Stimulated activated CD4-positive, alpha-beta T cell treated with anti-CD3 and anti-CD28 coated beads, Interleukin-4, amount 100 ng/mL, for 4 hours (primary cell): Measurements from ENCODE around the gene GPD1.

Experiments used
- DNase-seq, 2 experiments: peaks; one replicate each; pipeline ENCODE4 v3.0.0-alpha.2; 2020

GPD1 gene

DNA sequence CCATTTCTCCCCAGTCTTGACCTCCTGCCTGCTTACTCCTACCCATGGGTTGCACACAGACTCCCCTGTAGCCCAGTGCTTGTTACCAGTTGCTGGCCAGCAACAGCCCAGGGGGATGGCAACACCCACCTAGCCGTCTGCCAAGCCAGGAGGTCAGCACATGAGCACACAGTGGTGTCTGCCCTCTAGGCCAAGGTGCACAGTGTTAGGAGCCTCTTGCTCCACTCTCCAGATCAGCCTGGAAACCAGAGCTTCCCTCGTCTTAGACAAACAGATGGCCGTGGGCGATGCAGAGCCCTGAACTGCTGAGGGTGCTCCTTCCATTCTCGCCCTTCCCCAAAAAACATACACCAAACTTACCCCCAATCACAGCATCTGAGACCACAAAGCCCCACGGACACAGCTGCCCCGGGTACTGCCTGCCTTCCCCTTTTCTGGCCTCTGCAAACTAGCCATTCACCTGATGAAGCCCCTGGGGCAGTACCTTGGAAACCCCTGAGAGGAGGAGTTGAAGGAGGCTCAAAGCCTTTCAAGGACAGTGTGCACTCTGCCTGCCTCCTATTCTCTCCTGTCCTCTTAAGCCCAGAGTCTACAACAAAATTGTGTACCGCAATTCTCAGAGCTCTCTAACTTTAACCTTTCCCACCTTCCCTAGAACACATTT is 1.0 kb upstream of the GPD1 start:
- no peak for DNase-seq

DNA sequence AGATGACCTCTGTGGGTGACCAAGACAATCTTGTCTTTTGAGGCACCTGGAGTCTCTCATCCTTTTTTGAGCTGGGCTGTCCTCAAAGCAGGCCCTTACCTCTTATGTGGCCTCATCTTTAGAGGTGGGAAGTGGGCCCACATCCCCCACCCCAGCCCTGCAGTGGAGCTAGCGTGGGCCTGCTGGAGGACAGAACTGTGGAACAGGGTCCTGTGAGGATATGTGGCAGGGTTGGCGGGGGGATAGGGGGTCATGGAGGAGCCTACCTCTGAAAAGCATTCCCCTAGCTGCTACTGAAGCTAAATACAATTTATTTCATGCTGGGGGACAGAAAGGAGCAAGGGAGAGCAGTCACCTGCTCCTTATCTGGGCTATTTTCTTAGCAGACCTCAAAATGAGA is 457 bp upstream of the GPD1 start:
- no peak for DNase-seq

DNA sequence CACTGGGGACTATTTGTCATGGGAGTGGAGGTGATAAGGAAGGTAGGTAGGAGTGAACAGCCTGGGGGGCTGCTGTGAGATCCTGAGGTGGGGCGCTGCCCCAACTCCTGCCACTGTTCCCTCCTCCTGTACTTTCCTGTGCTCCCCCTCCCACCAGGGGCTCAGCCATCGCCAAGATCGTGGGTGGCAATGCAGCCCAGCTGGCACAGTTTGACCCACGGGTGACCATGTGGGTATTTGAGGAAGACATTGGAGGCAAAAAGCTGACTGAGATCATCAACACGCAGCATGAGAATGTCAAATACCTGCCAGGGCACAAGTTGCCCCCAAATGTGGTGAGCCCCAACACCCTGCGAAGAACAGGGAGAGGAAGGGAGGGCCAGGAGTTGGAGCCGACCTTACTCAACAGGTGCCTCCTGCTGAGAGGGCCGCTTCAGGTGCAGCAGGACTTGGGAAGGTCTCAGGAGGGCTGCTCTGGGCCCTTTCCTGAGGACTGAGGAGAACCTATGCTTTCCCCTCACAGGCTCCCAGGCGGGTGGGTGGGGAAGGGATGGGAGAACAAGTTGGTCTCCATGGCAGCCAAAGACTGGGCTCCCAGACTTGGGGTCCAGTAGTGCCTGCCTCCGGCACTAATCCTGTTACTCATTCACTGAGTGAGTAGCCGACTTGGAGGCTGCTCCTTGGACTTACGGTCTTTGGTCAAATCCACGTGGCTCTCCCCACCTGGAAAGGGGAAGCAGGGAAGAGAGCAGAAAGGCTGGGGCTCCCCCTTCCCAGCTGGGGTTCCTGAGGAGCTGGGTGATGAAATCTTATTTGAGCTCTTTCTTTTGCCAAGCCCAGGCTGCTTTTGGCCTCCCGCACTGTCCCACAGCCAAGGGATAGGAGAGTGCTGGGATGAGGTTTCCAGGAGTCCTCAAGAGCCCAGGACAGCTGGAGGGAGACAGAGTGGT is 884 bp downstream of the GPD1 start:
- no peak for DNase-seq

DNA sequence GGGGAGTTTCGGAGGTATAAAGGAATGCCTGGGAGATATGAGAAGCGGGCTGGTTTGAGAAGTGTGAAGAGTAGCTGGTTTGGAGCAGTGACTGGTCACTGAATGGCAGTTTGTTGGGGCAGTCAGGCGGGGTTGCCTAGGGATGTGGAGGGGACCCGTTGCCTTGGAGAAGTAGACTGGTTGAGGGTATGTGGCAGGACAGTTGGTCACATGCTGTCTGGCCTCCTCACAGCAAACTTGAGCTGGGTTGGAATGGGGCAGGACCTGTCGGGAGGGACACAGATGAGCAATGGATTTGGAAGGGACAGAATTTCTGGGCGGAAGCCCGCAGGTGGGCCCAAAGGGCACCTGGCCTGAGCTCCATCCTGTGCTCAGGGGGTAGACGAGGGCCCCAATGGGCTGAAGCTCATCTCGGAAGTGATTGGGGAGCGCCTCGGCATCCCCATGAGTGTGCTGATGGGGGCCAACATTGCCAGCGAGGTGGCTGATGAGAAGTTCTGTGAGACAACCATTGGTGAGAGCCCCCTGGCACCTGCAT is 2.2 kb downstream of the GPD1 start:
- no peak for DNase-seq

DNA sequence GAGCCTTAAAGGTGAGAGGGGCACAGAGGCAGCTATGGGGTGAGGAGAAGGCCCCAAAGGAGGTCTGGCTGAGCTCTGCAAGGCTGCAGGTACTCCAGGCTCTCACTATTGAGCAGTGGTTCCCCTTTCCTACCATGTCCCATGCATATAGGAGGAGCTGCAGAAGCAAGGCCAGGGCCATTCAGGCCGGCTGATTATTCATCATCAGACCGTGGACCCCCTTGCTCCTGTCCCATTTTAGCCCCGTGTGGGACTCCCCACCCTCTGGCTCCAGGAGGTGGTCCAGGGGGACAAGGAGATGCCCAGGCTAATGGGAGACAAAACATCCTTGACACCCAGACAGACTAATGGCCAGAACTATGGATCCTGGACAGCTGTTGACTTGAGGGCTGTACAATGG is 3.1 kb downstream of the GPD1 start:
- DNase-seq = no peak

DNA sequence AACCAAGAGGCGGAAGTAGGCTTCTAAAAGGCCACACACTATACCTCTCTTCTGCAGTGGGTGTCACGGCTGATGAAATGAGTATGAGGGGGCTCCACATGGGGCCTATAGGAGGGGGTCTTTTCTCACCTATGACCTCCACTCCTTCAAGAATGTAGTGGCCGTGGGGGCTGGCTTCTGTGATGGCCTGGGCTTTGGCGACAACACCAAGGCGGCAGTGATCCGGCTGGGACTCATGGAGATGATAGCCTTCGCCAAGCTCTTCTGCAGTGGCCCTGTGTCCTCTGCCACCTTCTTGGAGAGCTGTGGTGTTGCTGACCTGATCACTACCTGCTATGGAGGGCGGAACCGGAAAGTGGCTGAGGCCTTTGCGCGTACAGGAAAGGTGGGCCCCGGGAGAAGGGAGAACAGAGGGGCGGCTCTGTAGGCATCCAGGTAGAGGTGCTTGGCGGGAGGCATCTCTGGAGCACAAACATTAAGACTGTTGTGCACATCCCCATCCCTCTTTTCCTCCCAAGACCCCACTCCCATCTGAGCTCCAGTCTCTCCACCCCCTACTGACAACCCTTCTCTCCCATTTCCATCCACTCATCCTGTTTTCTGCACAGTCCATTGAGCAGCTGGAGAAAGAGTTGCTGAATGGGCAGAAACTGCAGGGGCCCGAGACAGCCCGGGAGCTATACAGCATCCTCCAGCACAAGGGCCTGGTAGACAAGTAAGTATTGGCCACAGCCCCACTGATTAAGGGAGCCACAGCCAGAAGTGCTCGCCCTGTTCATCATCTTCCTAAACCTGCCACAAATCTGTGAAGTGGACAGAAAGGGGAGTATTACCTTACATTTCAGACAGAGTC is 3.8 kb downstream of the GPD1 start:
- no peak for DNase-seq

DNA sequence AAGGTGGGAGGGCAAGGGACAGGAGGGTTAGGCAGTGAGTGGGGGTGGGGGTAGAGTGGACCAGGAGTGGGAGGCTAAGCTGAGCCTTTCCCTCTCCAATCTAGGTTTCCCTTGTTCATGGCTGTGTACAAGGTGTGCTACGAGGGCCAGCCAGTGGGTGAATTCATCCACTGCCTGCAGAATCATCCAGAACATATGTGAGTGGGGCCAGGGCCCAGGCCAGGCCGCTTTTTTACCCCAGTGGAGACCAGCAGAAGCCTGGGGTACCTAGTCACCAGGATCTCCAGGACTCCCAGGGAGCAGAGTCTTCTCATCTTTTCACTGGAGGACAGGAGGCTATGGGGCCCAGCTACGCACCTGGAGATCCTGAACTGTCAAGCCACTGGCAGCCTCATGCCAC is 5.5 kb downstream of the GPD1 start:
- no peak for DNase-seq

DNA sequence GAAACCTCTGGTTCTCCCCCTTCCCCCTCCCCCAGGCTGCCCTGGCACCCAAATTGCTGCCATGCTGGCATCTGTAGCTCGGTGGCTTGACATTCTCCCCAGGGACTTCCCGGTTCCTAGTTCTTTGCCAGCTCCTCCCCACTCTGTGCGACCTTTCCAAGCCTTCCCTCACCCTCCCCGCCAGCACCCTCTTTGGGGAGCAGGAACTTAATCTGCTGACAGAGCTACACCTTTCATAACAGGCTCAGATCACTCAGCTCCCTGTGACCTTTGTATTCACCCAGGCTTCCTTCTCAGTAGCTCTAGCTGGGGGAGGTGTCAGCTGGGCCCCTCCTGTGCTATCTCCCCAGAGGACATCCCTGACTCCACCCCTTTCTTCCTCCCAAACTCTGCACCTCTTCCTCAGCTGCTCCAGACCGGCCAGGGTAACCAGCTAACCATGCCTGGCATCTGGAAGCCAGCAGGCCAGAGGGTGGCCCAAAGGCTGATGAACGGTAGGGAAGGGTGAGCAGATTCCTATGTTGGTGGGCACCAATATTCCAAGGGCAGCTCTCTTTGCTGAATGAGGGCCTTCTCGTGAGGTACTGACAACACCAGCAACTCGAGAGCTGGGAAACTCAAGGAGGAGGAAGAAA is 6.4 kb downstream of the GPD1 start:
- DNase-seq = no peak

DNA sequence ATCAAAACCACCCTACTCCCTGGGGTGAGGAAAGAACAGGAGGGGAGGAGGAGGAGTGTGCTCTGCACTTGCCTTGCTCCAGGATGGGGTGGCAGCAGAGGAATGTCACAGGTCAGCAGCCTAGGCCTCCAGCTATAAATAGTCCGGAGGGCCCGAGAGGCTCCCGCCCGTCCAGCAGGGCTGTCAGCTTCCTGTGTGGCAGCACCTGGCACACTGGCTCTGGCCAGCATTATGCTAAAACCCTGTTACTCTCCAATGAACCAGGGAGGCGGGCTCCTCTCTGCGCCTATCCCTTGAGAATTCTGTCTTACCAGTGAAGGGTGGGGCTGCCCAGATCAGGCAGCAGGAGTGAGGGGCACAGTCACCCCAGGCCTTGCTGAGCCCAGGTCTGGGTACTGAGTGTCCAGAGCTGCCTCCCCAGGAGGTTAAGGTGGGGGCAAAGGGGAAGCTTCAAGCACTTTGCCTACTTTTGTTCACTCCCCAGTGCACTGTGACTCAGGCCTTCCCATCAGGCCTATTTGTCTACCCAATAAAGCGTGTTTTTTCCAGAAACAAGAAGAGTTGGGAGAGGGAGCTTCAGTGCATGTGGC is 7.0 kb downstream of the GPD1 start:
- peak in 1 of 2 experiments; percentile 3 for DNase-seq

DNA sequence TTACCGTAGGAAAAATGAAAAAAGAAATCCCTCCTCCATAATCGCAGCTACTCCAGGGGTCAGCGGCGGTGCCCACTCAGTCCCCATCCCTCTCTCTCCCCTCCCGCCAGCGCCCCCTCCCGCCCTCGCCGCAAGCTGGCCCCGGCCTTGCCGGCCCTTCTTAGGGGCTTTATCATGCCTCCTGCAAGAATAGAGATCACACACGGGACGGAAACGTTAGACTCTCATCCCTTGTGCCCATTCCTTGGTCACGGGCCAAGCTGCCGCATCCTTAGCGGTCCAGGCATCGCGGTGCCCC is 7.5 kb downstream of the GPD1 start:
- DNase-seq = no peak

DNA sequence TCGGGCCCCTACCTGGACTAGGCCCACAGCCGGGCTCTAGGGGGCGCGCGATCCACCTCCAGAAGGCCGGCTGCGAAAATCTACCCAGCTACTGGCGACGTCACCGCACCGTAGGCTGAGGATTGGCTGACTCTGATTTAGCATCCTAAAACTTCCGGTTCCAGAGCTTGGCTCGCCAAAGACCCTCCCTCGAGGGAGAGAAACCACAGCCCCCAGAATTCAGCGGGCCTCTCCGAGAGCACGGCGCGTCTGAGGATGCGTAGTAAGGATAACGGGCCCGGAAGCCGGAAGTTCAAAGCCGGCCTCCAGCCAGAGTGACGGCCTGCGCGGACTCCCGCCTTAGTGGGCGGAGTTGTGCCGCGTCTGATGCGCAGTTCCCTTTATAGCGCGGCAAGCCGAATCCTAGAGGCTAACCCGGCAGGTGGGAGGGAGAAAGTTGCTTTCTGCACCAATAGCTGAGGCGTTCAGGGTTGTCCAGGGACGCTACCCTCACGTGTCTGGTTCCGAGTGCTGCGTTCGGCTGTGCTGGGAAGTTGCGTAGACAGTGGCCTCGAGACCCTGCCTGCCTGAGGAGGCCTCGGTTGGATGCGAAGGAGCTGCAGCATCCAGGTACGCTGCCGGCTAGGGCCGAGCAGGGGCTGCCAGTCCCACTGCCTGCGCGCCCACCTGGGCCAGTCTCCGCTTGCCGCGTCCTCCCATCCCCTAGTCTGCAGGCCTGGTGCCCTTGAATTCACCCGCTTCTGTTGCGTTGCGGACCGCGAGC is 8.1 kb downstream of the GPD1 start, which contains the start of gene COX14:
Gene COX14, plus strand, starts transcription at position 544 of the 763 bp plus-strand sequence. CDS start 7,808 bp downstream, outside the sequence.
- DNase-seq = peak; percentile 98 to 99

DNA sequence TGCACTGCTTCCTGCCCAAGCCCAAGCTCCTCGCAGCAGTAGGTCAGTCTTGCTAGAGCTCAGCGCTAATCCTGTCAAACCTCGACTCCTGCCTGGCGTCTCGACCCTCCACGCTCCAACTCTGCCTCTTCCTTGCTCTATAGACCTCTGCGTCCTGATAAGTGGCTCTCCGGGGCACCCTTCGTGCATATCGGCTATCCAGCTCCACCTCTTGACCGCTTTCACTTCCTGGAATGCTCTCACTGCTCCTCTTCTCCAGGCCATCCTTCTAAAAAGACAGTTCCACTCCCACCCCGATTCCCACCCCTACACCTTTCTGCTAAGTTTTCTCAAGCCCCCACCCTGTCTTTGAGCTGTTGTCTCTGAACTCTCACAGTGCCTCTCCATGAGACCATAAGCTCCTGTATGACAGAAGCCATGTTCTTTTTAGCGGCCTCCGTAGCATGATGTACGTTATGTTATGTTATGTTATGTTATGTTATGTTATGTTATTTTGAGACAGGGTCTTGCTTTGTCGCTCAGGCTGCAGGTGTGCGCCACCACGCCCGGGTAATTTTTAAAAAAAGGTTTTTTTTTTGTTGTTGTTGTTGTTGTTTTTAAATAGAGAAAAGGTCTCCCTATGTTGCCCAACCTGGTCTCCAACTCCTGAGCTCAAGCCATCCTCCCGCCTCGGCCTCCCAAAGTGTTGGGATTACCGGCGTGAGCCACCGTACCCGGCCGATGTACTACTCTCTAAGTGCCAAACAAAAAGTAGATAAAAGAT is 8.8 kb downstream of the GPD1 start:
- DNase-seq = no peak

DNA sequence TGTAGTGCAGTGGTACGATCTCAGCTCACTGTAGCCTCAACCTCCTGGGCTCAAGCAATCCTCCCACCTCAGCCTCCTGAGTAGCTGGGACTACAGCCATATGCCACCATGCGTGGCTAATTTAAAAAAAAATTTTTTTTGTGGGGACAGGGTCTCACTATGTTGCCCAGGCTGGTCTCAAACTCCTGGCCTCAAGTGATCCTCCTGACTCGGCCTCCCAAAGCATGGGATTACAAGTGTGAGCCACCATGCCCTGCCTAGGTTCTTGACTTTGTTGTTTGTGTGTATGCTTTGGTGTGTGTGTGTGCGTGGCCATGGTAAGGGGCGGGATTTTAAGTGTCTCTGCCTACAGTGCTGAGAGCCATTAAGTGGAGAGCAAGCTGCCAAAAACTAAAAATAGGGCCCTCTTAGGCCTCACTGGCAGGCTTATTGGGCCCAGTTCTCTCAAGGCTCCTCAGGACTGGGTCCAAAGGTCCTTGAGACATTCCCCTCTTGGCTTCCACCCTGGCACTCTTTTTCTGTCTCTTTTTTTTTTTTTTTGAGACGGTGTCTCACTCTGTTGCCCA is 13.3 kb downstream of the GPD1 start:
- no peak for DNase-seq

DNA sequence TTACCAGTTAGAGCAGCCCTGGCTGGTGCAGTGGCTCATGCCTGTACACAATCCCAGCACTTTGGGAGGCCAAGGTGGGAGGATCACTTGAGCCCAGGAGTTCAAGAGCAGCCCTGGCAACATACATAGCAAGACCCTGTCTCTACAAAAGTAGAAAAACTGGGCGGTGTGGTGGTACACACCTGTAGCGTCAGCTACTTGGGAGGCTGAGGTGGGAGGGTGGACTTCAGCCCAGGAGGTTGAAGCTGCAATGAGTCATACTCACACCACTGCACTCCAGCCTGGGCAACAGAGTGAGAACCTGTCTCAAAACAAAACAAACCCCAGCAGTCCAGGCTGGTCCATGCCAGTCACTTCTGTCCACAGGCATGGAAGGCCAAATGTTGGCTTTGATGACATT is 15.6 kb downstream of the GPD1 start:
- DNase-seq = no peak

DNA sequence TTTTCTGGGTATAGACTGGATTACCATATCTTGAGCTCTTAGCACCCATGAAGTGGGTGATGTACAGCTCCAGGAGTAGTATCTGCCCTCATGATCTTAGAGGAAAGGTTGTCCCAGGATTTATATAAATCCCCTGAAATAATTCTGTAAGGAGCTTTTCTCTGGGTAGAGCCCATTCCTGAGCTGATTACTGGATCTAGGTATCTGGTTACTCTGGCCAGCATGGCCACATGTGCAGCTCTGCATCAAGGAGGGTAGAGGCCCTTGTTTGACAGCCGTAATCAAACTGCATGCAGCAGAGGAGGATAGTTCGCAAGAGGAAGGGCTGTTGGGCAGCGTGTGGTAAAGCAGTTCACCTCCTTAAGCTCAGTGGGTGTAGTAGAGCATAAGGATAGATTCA is 16.7 kb downstream of the GPD1 start:
- DNase-seq = no peak

DNA sequence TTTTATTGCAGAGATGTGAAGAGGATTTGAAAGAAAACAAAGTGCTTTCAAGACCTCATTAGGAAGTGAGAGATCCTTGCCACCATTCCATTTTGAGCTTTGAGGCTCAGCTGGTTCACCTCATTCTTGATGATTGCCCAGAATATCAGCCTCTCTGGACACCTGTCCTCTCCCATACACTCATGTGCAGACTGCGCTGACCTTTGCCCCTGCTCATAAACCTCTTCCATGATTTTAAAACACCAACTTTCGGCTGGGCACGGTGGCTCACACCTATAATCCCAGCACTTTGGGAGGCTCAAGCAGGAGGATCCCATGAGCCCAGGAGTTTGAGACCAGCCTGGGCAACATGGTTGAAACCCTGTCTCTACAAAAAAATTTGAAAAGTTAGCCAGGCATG is 17.1 kb downstream of the GPD1 start:
- DNase-seq = no peak

DNA sequence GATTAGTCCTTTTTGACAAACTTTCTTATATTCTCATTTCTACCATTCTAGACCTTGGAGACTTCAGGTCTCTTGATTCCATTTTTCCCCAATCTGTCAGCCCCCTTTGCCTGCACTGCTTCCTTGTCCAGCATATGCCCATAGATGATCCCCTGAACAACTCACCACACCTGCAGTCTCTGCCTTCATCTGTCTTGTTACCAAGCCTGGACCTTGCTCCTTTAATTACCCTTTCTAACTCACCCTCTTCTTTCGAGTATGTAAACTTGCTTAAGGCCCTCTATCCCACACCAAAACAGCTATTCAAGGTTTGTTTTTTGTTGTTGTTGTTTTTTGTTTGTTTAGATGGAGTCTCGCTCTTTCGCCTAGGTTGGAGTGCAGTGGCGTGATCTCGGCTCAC is 17.8 kb downstream of the GPD1 start:
- no peak for DNase-seq

DNA sequence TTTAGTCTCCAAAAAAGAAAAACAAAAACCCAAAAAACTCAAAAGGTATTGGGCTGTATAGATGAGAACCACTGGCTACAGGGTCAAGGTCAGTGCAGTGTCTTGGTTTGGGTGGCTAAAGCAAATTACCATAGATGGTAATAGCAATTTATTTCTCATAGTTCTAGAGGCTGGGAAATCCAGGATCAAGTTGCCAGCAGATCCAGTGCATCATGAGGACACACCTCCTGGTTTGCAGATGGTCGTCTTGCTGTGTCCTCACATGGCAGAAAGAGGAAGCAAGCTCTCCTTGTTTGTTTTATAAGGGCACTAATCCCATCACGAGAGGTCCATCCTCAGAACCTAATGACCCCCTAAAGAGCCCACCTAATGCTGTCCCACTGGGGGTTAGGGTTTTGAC is 19.4 kb downstream of the GPD1 start:
- DNase-seq = no peak

DNA sequence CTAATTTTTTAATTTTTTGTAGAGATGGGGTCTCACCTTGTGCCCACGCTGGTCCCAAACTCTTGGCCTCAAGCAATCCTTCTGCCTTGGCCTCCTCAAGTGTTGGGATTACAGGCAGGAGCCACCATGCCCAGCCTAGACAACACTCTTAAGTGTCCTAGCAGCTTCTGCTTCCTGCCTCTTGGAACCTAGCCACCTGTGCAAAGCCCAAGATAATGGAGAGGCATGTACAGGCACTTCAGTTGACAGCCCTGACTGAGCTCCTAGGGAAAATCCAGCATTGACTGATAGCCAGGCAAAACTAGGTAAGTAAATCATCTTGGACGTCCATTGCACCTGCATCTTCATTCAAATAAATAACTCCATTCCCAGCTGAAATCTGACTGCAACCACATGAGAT is 23.7 kb downstream of the GPD1 start:
- no peak for DNase-seq

DNA sequence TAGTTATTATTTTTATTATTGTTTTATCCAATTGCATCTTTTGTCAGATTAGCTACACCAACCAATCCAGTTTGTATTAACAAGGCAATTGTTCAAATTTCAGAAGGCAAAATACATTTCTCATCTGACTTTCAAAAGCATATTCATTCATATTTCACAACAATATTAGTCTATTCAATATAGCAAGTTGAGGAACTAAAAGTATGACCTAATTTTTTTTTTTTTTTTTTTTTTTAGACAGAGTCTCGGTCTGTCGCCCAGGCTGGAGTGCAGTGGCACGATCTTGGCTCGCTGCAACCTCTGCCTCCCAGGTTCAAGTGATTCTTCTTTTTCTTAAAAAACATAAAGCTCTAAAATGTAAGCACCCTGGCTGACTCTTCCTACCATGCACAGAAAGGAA is 25.5 kb downstream of the GPD1 start:
- DNase-seq = no peak
